Astrocyte of the spinal cord (primary cell): ENCODE data around the gene DIPK1A.

Experiments
- DNase-seq: peaks from one replicate; pipeline ENCODE4 v3.0.0; 2011; ENCODE audit warnings: low read depth, low spot score
- H3K4me3 ChIP-seq: 2 replicates; pipeline ENCODE4 v1.5.1; 2011; ENCODE audit warnings: low read depth, mild to moderate bottlenecking, low read length, moderate library complexity
- in situ Hi-C: cut with HindIII; loops from 2 replicates; pipeline ENCODE4 v1.10.0; 2017; ENCODE audit warnings: low sequenced_read_pairs
- TF ChIP-seq, protein P1 (sequence below): IDR thresholded peaks from 2 replicates; pipeline ENCODE4 v1.5.1; 2012; ENCODE audit warnings: low read depth, mild to moderate bottlenecking, low read length, inconsistent platforms

Gene DIPK1A

DNA sequence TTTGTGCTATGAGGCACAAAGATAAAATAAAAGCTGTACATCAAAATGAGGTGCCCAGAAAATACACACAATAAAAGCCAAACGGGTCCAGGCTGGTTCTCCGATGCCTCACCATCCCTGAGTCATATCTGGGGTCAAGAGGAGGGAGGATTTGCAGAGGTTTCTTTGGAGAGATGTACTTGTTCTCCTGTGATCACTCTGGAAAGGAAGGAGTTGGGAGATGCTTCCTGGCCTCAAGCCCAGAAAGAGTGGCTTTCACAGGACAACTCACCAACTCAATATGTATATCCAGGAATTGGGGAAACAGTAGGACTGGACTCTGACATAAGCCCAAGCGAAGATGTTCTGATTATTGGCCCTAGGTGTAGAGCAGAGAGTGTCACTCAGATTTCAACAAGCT is 51.9 kb downstream of the DIPK1A start:
- DNase-seq: peak; percentile 78
- in situ Hi-C loops: no loop called here
- H3K4me3 ChIP-seq: no peak overlapping the region
- TF ChIP-seq, protein P1, sequence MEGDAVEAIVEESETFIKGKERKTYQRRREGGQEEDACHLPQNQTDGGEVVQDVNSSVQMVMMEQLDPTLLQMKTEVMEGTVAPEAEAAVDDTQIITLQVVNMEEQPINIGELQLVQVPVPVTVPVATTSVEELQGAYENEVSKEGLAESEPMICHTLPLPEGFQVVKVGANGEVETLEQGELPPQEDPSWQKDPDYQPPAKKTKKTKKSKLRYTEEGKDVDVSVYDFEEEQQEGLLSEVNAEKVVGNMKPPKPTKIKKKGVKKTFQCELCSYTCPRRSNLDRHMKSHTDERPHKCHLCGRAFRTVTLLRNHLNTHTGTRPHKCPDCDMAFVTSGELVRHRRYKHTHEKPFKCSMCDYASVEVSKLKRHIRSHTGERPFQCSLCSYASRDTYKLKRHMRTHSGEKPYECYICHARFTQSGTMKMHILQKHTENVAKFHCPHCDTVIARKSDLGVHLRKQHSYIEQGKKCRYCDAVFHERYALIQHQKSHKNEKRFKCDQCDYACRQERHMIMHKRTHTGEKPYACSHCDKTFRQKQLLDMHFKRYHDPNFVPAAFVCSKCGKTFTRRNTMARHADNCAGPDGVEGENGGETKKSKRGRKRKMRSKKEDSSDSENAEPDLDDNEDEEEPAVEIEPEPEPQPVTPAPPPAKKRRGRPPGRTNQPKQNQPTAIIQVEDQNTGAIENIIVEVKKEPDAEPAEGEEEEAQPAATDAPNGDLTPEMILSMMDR: no peak

DNA sequence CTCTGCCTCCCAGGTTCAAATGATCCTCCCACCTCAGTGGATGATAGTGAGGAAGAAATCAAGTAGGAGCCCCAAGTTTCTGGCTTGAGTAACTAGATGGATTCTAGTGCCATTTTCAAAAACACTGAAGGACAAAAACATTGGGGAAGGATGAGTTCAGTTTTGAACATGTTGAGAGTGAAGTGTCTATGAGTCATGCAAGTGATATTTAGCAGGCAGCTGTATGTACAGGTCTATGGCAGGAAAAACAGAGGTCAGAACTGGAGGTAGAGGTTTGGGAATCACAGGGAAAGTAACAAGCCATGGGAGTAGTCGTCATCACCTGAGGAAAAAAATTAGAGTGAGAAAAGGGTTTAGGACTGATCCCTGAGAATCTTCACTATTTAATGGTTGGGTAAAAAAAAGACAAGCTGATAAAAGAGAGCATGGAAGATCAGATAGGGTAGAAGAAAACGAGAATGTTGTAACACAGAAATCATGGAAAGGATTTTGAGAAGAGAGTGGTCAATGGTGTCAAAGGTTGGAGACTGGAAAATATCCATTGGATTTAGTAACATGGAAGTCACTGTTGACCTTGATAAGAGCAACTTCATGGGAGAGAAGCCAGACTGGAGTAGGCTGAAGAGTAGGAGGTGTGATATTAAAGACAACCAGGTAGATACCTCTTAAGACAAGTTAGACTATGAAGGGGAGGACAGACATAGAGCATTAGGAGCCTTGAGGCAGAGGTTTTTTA is 53.1 kb downstream of the DIPK1A start:
- no peak overlapping the region for H3K4me3 ChIP-seq
- DNase-seq: no peak
- in situ Hi-C loops: no loop called here
- TF ChIP-seq, protein P1: no peak

DNA sequence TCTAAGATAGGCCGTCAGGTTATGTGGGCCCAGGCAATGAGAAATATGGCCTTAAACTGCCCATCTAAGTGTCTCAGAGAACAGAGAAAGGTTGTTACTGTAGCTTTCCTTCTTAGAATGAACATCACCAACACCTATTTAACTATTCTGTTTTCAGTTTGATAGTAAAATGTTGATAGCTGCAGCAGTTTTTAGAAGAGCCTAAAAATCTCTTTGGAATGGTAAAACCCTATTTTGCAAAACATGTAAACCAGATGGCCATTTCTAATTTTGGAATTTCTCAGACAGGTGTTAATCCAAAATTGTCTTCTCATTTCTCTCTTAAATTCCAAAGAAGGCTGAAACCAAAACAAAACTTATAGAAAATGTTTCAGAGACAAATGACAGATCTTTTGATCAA is 57.5 kb downstream of the DIPK1A start:
- DNase-seq: no peak
- TF ChIP-seq, protein P1: no peak
- H3K4me3 ChIP-seq: no peak overlapping the region
- in situ Hi-C loops: no loop called here

DNA sequence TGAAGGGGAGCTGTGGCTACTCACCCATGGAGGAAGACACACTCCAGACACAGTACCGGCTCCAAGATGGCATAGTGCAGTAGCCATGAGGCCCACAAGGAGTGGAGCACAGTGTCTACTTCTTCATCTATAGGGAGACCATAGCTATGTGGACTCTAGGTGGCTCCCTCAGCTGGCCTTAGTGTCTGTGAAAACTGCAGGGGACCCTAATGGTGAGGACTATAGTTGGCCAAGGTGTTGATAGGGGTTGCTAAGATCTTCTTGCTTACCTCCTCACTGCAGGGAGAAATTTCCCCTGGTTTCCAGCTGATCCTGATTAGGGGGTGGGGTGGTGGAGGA is 58.9 kb downstream of the DIPK1A start:
- in situ Hi-C loops: no loop called here
- no peak for DNase-seq
- TF ChIP-seq, protein P1: no peak
- no peak overlapping the region for H3K4me3 ChIP-seq

DNA sequence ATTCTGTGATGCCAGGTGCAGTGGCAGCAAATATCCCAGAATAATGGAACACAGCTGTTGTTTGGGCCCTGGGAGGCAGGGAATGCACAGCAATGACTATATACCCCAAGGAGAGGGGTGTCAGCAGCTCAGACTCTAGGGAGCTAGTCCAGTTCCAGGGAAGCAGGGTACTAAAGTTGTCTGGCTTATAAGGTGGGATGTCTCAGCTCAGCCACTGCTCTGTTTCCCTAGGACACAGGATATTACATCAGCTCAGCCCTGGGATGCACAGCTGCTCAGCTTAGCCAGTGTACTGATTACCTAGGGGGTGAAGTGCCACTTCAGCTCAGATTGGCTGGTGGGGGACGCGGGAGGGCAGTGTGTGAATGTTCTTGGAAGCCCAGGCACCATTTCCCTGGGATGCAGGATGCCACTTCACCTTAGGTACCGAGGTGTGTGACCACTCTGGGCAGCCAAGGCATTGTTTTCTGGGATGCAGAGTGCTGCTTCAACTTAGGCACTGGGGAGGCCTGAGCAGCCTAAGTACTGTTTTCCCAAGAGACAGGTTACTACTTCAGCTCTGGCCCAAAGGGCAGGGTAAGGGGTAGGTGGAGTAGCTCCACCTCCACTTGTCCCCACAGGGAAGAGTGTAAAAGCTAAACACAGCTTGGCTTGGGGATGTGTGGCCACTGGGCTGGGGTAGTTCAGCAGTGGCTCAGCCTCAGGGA is 59.4 kb downstream of the DIPK1A start:
- TF ChIP-seq, protein P1: no peak
- no peak overlapping the region for H3K4me3 ChIP-seq
- in situ Hi-C loops: no loop called here
- DNase-seq: no peak

DNA sequence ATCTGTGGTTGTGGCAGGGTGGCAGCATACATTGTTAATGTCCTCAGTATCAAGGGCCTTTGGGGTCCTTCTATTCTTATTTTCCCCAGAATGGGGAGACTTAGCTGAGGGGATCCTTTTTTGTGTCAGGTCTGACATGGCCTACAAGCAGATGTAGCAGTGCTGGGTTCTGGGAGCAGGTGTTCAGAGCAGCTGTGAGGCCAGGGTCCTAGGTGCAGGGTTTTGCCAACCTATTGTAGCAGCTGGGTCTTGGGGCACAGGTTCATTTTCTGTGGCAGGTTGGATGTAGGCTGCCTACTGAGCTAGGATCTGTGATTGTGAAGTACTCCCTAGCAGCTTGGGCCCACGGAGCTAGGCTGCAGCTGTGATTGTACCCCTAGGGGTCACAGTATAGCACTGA is 60.1 kb downstream of the DIPK1A start:
- DNase-seq: no peak
- TF ChIP-seq, protein P1: no peak
- in situ Hi-C loops: no loop called here
- H3K4me3 ChIP-seq: no peak overlapping the region
